Cardiac muscle cell (in vitro differentiated cells and primary cell): Measurements from ENCODE around the gene RAI1. TPM values are rescaled to one million over a fixed set of nuclear protein-coding genes. Genes with fewer than 3 reads are reported as not detected.

Experiments used
- DNase-seq, 2 donors: peaks; one replicate each; pipeline versions ENCODE4 v3.0.0 to v3.0.0-alpha.2; 2010 to 2017; ENCODE audit warnings: low read depth in 1 of 2, low spot score in 1 of 2
- H3K27ac ChIP-seq: fragments of 200-600 bp; sonication (generic); 2 replicates; pipeline ENCODE4 v1.5.1; 2016
- H3K27me3 ChIP-seq: fragments of 200-600 bp; sonication (generic); 2 replicates; pipeline ENCODE4 v1.6.0; 2016; ENCODE audit warnings: control low read depth
- H3K36me3 ChIP-seq: fragments of 200-600 bp; sonication (generic); 2 replicates; pipeline ENCODE4 v1.5.1; 2016; ENCODE audit warnings: control low read depth
- H3K4me1 ChIP-seq: fragments of 200-600 bp; sonication (generic); 2 replicates; pipeline ENCODE4 v1.8.1; 2017; ENCODE audit warnings: low read depth, mild to moderate bottlenecking, mixed run types
- H3K4me3 ChIP-seq: fragments of 200-600 bp; sonication (generic); 2 replicates; pipeline ENCODE4 v1.5.1; 2016; ENCODE audit warnings: mild to moderate bottlenecking
- H3K9me3 ChIP-seq: fragments of 200-600 bp; sonication (generic); 2 replicates; pipeline ENCODE4 v1.5.1; 2017; ENCODE audit warnings: low read depth, mild to moderate bottlenecking, control low read depth
- polyA plus RNA-seq: library from polyadenylated mRNA; unstranded; fragments of >200 nt; fragmentation: Nextera tagmentation; extraction: Ambion mirVana; gene quantifications from 2 replicates; pipeline ENCODE4 v1.2.1, GENCODE V29; 2016
- total RNA-seq: library from RNA; depleted of rRNA; stranded (reverse); fragments of >200 nt; gene quantifications from 2 replicates; pipeline ENCODE4 v1.2.3, GENCODE V29; 2016
- TF ChIP-seq, protein P1 (sequence below): IDR thresholded peaks from 2 replicates; pipeline ENCODE4 v1.5.1; 2012; ENCODE audit warnings: low read depth, mild to moderate bottlenecking, low read length

Gene RAI1
- total and polyA plus RNA-seq, 2 experiments from 2014 or later = 20.2 to 46.2 TPM

DNA sequence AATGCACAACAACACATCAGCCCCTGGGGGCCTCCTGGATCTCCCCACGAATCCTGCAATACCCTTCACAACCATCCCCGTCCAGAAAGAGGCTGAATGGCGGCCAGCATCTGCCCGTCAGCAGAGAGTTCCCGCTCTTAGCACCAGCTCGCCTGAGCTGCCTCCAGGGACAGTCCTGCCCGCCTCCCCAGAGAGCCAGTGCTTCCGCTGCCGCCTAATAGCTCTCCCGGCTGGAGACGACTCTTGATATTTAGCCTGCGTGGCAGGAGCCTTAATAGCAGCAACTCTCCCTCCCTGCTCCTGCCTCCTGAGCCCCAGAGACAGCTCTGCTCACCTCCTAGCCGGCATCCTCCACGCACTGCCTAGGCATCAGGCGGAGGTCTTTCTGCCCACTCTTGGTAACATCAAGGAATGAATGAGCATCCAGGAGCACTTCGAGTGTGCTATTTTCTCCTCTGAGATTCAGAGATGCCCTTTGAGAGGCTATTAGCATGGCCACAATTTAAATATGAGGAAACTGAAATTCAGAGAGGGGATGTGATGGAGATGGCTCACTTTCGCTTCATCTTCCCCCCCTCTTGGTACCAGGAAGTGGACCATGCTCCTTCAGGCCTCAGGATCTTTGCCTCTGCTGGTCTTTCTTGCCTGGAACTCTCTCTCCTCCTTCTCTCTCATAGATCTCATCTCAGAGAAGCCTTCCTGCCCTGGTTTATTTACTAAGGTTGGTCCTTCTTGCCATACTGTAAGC is 67.9 kb downstream of the RAI1 start:
- Histone ChIP-seq H3K4me1 (peaks cover 19% of the 10 kb centered on the region), H3K27ac (peak overlapping the region; percentile 20), H3K9me3 (no peaks in the 10 kb centered on the region), H3K27me3 (no peaks in the 10 kb centered on the region), H3K36me3 (no peaks in the 10 kb centered on the region), H3K4me3 (no peak overlapping the region)
- TF ChIP-seq, protein P1, sequence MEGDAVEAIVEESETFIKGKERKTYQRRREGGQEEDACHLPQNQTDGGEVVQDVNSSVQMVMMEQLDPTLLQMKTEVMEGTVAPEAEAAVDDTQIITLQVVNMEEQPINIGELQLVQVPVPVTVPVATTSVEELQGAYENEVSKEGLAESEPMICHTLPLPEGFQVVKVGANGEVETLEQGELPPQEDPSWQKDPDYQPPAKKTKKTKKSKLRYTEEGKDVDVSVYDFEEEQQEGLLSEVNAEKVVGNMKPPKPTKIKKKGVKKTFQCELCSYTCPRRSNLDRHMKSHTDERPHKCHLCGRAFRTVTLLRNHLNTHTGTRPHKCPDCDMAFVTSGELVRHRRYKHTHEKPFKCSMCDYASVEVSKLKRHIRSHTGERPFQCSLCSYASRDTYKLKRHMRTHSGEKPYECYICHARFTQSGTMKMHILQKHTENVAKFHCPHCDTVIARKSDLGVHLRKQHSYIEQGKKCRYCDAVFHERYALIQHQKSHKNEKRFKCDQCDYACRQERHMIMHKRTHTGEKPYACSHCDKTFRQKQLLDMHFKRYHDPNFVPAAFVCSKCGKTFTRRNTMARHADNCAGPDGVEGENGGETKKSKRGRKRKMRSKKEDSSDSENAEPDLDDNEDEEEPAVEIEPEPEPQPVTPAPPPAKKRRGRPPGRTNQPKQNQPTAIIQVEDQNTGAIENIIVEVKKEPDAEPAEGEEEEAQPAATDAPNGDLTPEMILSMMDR = no peak
- no peak for DNase-seq

DNA sequence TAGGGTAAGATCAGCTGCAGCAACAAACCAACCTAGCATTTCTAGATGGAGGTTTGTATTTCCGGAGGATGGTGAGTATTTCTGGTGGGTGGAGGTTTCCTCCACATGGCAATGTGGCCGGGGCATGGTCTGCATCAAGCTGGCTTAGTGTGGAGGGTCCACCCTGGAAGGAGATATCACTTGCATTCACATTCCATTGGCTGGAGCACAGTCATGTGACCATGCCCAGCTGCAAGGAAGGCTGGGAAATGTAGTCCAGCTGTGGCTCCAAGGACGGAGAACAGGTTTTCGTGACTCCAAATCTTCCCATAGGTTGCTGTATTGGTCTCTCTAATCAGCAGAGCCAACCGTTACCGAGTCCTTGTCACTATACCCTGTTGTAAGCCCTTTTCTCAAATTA is 68.7 kb downstream of the RAI1 start:
- no peak overlapping the region for H3K4me3 ChIP-seq
- H3K9me3 ChIP-seq = no peaks in the 10 kb centered on the region
- no peaks in the 10 kb centered on the region for H3K27me3 ChIP-seq
- peak overlapping the region; percentile 20 for H3K27ac ChIP-seq
- DNase-seq = peak; percentile 38 to 76
- no peaks in the 10 kb centered on the region for H3K36me3 ChIP-seq
- H3K4me1 ChIP-seq = peaks cover 20% of the 10 kb centered on the region
- TF ChIP-seq, protein P1 = no peak

DNA sequence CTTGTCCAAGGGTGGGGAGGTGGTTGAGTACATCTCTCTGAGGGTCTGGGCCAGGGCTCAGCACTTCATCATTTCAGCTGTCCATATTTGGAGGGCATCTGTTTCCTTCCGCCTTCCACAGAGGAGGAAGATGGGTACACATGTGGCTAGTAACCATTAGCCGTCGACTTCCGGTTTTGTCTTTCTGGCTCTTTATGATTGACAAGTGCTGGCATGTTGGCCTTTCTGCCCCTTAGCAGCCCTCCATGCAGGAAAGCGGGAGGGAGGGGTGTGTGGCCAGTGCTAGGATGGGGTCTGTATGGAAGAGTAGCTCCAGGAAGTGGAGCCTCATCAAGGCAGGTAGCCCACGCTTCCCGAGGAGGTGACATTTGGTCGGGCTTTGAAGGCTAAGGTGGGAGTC is 69.6 kb downstream of the RAI1 start:
- TF ChIP-seq, protein P1 = no peak
- Histone ChIP-seq H3K9me3 (no peaks in the 10 kb centered on the region), H3K27ac (peak overlapping the region; percentile 40), H3K4me1 (peaks cover 30% of the 10 kb centered on the region), H3K27me3 (no peaks in the 10 kb centered on the region), H3K36me3 (no peaks in the 10 kb centered on the region), H3K4me3 (no peak overlapping the region)
- no peak for DNase-seq

DNA sequence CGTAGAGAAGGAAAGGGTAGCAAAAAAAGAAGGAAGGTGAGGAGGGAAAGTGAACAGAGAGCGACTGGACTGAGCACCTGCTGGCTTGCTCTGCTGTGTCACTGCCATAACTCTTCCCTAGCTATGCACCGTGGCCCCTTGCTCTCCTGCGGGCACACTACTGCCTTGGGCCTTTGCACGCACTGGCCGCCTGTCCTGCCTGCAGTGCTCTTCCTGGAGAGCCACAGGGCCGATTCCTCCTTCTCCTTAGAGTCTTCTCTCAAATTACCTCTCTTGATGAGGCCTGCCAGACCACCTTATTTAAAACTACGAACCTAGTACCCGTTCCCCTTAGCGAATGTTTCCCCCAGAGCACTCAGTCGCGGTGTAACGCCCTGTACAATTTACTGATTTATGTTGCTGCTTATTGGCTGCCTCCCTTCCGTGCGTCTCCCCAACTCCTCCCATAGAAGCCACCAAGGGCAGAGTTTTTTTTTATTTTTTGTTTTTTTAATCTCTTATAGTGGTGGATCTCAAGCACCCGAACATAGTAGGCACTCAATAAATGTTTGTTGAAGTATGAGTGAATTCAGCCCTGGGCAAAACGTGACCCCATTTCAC is 70.3 kb downstream of the RAI1 start:
- no peak overlapping the region for H3K4me3 ChIP-seq
- TF ChIP-seq, protein P1 = no peak
- H3K27ac ChIP-seq = peak overlapping the region; percentile 40
- peaks cover 30% of the 10 kb centered on the region for H3K4me1 ChIP-seq
- no peaks in the 10 kb centered on the region for H3K9me3 ChIP-seq
- no peaks in the 10 kb centered on the region for H3K36me3 ChIP-seq
- DNase-seq = no peak
- no peaks in the 10 kb centered on the region for H3K27me3 ChIP-seq

DNA sequence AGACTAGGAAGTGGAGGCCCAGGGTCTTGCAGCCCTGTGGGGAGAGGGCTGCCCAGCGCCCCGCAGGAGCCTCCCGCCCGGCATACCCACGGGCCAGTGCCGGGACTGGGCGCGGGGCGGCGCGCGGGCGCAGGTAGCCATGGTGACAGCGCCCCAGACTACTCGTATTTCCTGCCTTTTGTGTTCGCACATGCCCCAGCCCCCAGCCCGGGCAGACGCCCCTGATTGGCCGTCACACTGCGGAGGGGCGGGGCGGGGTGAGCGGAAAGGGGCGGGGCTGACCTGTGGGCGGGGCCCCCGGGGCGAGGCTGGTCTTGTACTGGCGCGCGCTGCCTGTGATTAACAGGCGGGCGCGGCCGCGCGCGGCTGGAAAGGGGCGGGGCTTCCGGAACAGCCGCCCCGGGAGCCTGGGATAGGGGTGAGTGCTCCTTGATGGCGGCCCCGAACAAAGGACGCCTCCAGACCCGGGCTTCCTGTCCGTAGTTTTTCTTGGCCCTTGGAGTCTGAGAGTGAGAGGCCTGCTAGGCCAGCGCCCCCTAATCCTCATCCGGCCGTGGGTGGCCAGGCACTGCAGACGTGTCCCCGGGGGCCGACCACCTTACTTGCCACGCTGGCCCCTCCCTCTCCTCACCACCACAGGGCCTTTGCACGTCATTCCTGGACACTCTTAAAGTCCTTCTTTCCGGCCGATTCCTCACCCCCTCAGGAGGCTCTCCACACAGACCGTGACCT is 71.0 kb downstream of the RAI1 start:
- DNase-seq = peak; percentile 96 to 97
- no peaks in the 10 kb centered on the region for H3K9me3 ChIP-seq
- no peaks in the 10 kb centered on the region for H3K27me3 ChIP-seq
- no peak overlapping the region for H3K4me3 ChIP-seq
- H3K36me3 ChIP-seq = no peaks in the 10 kb centered on the region
- peak overlapping the region; percentile 70 for H3K27ac ChIP-seq
- TF ChIP-seq, protein P1 = peak; percentile 33
- H3K4me1 ChIP-seq = peaks cover 35% of the 10 kb centered on the region
